WI38 (cell line): ENCODE data around the gene IL6R.
"Not testable (repeated sequence)": the region's sequence is repeated elsewhere in the genome, so short reads cannot be mapped to it uniquely, and the experiment has no call there.

Experiments
- H3K4me3 ChIP-seq: 2 replicates; pipeline ENCODE4 v1.5.1; 2011; ENCODE audit warnings: low read depth, mild to moderate bottlenecking, control low read depth, low read length
- CTCF ChIP-seq: IDR thresholded peaks from 2 replicates; pipeline ENCODE4 v1.5.1; 2012; ENCODE audit warnings: low read depth, mild to moderate bottlenecking, control low read depth, low read length

The IL6R gene

GRCh38 chr1:154404984-154405746 lies at the start of gene IL6R:
IL6R (plus strand) TSS chr1:154405343; CDS start chr1:154405630, 287 bp downstream.
- H3K4me3 ChIP-seq = peak within 1 kb of the TSS; percentile 73
- 0 out of 2 replicates have a peak, but pooled peaks have one; percentile 23 for TF ChIP-seq CTCF

GRCh38 chr1:154358519-154358918 lies 46.6 kb upstream of the IL6R start:
- TF ChIP-seq CTCF = no peak
- H3K4me3 ChIP-seq = no peak overlapping the region

- no peak for TF ChIP-seq CTCF
- H3K4me3 ChIP-seq = no peak overlapping the region
These were observed 44.9 kb upstream of the IL6R start for GRCh38 chr1:154360288-154360687.

- H3K4me3 ChIP-seq = not testable (repeated sequence)
These were observed 44.3 kb upstream of the IL6R start for GRCh38 chr1:154360881-154361280.

GRCh38 chr1:154361357-154361756 lies 43.8 kb upstream of the IL6R start:
- TF ChIP-seq CTCF = no peak
- no peak overlapping the region for H3K4me3 ChIP-seq

GRCh38 chr1:154371436-154371835 lies 33.7 kb upstream of the IL6R start:
- TF ChIP-seq CTCF = no peak

GRCh38 chr1:154373777-154374357 lies 31.3 kb upstream of the IL6R start:
- H3K4me3 ChIP-seq = not testable (repeated sequence)

More at GRCh38 chr1:154371436-154371835, 33.7 kb upstream of the IL6R start:
- H3K4me3 ChIP-seq = no peak overlapping the region

- TF ChIP-seq CTCF = no peak
These were observed 25.8 kb upstream of the IL6R start for GRCh38 chr1:154379301-154379700.

More at GRCh38 chr1:154379301-154379700, 25.8 kb upstream of the IL6R start:
- no peak overlapping the region for H3K4me3 ChIP-seq
